Peyer's patch (tissue), 4 donors: ENCODE results near the gene GAD1.

ENCODE experiments used
- POLR2A ChIP-seq, 2 donors: fragments of 450-650 bp; IDR thresholded peaks; one replicate each; pipeline ENCODE4 v1.5.1; 2017; ENCODE audit warnings: antibody characterized with exemption in 2 of 2, mild to moderate bottlenecking in 2 of 2, moderate library complexity in 2 of 2
- TF ChIP-seq, protein P1 (sequence below), 6 experiments: fragments of 450-650 bp in 4 of 6; fragments of 200-600 bp in 2 of 6; sonication (generic) in 1 of 6; IDR thresholded peaks; one replicate each; pipeline ENCODE4 v1.5.1; 2017 to 2019; ENCODE audit warnings: antibody characterized with exemption in 6 of 6, mild to moderate bottlenecking in 3 of 6, moderate library complexity in 1 of 6

DNA sequence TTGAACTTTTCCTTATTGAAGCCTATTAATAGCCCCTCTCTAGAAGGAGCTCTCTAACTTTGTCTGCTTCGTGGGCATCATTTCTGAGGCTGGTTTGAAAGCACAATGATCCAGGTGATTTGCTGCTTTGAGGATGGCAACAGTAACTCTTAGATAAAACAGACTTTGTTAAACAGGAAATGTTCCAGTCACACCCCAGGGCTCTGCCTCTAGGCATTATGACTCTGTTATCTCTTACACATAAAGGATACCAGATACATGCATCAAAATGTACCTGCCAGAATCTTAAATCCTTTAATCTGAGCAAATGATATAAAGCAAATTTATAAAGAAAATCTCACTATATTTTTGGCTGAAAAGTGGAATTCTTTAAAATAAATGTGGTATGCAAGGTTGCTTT is 52.3 kb downstream of the GAD1 start:
- TF ChIP-seq, protein P1, sequence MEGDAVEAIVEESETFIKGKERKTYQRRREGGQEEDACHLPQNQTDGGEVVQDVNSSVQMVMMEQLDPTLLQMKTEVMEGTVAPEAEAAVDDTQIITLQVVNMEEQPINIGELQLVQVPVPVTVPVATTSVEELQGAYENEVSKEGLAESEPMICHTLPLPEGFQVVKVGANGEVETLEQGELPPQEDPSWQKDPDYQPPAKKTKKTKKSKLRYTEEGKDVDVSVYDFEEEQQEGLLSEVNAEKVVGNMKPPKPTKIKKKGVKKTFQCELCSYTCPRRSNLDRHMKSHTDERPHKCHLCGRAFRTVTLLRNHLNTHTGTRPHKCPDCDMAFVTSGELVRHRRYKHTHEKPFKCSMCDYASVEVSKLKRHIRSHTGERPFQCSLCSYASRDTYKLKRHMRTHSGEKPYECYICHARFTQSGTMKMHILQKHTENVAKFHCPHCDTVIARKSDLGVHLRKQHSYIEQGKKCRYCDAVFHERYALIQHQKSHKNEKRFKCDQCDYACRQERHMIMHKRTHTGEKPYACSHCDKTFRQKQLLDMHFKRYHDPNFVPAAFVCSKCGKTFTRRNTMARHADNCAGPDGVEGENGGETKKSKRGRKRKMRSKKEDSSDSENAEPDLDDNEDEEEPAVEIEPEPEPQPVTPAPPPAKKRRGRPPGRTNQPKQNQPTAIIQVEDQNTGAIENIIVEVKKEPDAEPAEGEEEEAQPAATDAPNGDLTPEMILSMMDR (IDR thresholded peaks at IDR 0.05): no peak
- TF ChIP-seq POLR2A (IDR thresholded peaks at IDR 0.05): no peak
